HUES64 (cell line): Measurements from ENCODE around the gene PALS2.

Experiments used
- H3K27ac ChIP-seq: 2 replicates; pipeline ENCODE4 v1.7.0; 2013; ENCODE audit warnings: low read depth, low read length, inconsistent platforms
- H3K27me3 ChIP-seq: 2 replicates; pipeline ENCODE4 v1.6.1; 2013; ENCODE audit warnings: mild to moderate bottlenecking, low read length; ENCODE audit not compliant: insufficient read depth
- H3K36me3 ChIP-seq: 2 replicates; pipeline ENCODE4 v1.6.1; 2013; ENCODE audit warnings: mild to moderate bottlenecking, low read length; ENCODE audit not compliant: insufficient read depth
- H3K4me1 ChIP-seq: 2 replicates; pipeline ENCODE4 v1.6.1; 2013; ENCODE audit warnings: mild to moderate bottlenecking, low read length, moderate library complexity; ENCODE audit not compliant: insufficient read depth
- H3K4me3 ChIP-seq: 2 replicates; pipeline ENCODE4 v1.5.1; 2013; ENCODE audit warnings: mild to moderate bottlenecking, low read length, moderate library complexity
- H3K9ac ChIP-seq: 2 replicates; pipeline ENCODE4 v1.6.1; 2013; ENCODE audit warnings: mild to moderate bottlenecking, low read depth, low read length
- H3K9me3 ChIP-seq: 2 replicates; pipeline ENCODE4 v1.6.1; 2013; ENCODE audit warnings: low read depth, low read length; ENCODE audit not compliant: insufficient read depth
- whole genome bisulfite sequencing: fragments of 150-250, 120-280 bp; methylation state at CpG from one replicate; pipeline ENCODE4 v1.1.7; 2013; ENCODE audit warnings: missing lambda C conversion rate; 5-methylcytosine and 5-hydroxymethylcytosine counted together

PALS2 gene

DNA sequence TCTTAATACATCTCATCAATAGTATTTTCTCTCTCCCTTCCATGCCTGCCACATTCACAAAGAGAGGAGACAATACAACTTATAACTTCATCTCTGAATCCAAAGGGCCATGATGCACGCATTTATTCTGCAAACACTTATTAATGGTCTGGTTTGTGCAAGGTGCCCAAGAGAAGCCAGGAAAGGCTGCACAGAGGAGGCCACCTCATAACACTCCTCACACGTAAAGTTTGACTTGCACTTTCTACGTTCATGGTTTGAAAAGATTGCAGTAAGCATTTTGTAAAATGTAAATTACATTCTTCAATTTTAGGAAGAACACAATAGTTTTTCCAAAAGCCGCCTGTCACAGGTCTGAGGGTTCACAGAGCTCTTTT is 1.2 kb upstream of the PALS2 start:
- Histone ChIP-seq H3K36me3 (no peaks in the 10 kb centered on the region), H3K4me1 (peaks cover 48% of the 10 kb centered on the region), H3K4me3 (peak overlapping the region; percentile 82; the same call in 1 of the 2 replicates), H3K9ac (no peak overlapping the region), H3K9me3 (no peaks in the 10 kb centered on the region), H3K27me3 (peaks cover 23% of the 10 kb centered on the region), H3K27ac (no peak overlapping the region)
- WGBS: 90% methylated on average over 2 of the region's 4 CpGs

DNA sequence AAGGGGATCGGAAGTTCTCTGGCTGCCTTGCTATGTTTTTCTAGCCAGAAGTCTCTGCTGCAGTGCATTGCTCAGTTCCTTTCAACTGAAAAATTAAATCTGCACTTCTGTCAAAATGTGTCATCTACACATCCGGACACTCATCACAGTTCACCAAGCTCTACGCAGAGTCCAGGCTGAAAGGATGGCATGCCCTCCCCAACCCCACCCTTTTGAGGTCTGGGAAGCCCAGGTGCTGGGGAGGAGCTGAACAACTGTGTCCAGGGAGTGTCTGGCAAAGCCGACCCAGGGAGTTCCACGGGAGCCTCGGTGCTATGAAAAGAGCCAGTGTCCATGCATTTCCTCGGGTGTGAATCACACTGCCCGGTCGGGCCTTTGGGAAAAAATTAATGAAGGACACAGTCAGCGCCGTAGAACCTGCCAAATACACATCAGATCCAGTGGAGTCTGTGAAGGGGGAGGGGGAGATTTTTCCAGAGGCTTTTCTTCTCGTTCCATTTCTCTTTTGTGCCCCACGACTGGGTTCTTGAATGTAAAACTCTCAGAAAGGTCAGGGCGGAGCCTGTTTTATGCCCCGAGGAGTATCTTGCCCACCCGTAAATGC is 757 bp upstream of the PALS2 start:
- H3K27ac ChIP-seq: peak overlapping the region; percentile 9; the same call in 1 of the 2 replicates
- peaks cover 45% of the 10 kb centered on the region for H3K4me1 ChIP-seq
- no peaks in the 10 kb centered on the region for H3K36me3 ChIP-seq
- no peaks in the 10 kb centered on the region for H3K9me3 ChIP-seq
- H3K4me3 ChIP-seq: peak overlapping the region; percentile 82
- WGBS: 17% methylated on average over 16 of the region's 16 CpGs
- peaks cover 23% of the 10 kb centered on the region for H3K27me3 ChIP-seq
- H3K9ac ChIP-seq: peak overlapping the region; percentile 37

DNA sequence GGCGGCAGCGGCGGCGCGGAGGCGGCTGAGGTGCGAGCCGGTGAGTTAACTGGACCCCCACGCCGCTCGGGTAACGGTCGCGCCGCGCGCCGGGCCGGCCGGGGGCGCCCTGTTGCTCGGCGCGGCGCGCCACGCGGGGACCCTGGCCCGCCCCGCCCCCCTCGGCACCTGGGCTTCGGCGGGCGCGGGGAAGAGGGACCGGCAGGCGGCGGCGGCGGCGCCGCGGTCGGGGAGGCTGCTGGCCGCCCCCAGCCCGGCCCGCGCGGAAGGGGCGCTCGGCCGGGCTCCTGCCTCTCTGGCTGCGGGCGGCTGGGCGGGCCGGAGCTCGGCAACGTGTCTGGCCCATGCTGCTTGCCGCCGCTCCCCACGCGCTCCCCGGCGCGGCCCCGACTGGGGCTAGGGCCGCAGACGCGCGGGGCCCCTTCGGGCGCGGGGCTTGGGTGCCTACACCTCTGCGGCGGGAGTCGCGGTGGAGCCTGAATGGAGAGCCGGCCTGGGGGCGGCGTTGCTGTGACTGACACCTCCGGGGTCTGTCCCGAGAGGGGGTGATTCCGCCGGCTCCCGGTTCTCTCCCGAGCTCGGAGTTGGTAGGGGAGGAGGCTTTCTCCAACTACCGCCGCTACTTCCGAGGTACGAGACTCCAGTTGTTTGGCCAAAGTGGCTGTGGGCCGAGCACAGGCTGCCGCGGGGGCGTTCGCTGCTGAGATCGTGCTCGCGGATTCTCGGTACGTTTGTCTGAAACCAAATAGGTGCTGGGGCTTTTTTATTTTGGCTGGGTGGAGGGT is 494 bp downstream of the PALS2 start:
- peaks cover 23% of the 10 kb centered on the region for H3K27me3 ChIP-seq
- H3K4me1 ChIP-seq: peaks cover 51% of the 10 kb centered on the region
- H3K9me3 ChIP-seq: no peaks in the 10 kb centered on the region
- H3K9ac ChIP-seq: peak overlapping the region; percentile 67
- H3K27ac ChIP-seq: peak overlapping the region; percentile 75; the same call in 1 of the 2 replicates
- no peaks in the 10 kb centered on the region for H3K36me3 ChIP-seq
- H3K4me3 ChIP-seq: peak overlapping the region; percentile 82
- WGBS: under 1% methylated on average over 101 of the region's 101 CpGs

DNA sequence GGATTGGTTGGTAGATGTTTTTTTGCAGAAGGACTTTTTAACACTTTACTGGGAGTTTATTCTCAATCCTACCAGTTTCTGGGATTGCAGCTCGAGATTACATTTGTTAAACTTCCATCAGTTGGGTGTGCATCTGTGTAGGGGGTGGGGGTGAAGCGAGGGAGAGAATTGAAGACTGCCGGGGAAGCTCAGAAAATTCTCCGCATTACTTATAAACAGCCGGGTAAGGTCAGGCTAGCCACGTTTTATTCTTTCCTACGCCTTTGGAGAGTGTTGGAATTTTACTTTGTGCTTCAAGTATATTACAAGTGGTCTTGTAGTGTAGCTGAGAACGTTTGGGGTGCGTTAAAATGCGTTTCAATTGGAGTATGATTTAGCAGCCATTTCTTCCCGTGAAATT is 1.1 kb downstream of the PALS2 start:
- H3K27ac ChIP-seq: no peak overlapping the region
- peak overlapping the region; percentile 82 for H3K4me3 ChIP-seq
- WGBS: 0% methylated on average over 10 of the region's 11 CpGs
- H3K4me1 ChIP-seq: peaks cover 49% of the 10 kb centered on the region
- peak overlapping the region; percentile 67 for H3K9ac ChIP-seq
- H3K36me3 ChIP-seq: no peaks in the 10 kb centered on the region
- H3K9me3 ChIP-seq: no peaks in the 10 kb centered on the region
- peaks cover 23% of the 10 kb centered on the region for H3K27me3 ChIP-seq

DNA sequence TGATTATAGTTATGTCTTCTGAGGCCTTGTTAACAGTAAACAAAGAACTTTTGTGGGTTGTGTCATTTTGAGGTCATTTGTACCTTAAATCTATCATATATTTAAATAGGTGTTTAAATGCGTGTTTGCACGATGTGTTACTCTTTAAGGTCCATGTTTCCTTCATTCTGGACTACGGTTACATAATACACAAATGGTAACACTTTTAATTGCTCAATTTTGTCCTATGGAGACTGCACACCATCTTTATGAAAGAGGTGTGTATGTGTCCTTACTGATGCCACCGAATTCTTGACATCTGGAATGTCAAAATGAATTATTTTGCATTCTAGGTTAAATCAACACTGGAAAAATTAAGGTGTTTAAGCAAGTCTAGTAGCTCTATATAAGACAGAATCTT is 1.7 kb downstream of the PALS2 start:
- Histone ChIP-seq H3K27ac (no peak overlapping the region), H3K4me3 (peak overlapping the region; percentile 82), H3K4me1 (peaks cover 49% of the 10 kb centered on the region), H3K27me3 (peaks cover 23% of the 10 kb centered on the region), H3K36me3 (no peaks in the 10 kb centered on the region), H3K9me3 (no peaks in the 10 kb centered on the region), H3K9ac (peak overlapping the region; percentile 67)
- WGBS: 37% methylated on average over 1 of the region's 4 CpGs

DNA sequence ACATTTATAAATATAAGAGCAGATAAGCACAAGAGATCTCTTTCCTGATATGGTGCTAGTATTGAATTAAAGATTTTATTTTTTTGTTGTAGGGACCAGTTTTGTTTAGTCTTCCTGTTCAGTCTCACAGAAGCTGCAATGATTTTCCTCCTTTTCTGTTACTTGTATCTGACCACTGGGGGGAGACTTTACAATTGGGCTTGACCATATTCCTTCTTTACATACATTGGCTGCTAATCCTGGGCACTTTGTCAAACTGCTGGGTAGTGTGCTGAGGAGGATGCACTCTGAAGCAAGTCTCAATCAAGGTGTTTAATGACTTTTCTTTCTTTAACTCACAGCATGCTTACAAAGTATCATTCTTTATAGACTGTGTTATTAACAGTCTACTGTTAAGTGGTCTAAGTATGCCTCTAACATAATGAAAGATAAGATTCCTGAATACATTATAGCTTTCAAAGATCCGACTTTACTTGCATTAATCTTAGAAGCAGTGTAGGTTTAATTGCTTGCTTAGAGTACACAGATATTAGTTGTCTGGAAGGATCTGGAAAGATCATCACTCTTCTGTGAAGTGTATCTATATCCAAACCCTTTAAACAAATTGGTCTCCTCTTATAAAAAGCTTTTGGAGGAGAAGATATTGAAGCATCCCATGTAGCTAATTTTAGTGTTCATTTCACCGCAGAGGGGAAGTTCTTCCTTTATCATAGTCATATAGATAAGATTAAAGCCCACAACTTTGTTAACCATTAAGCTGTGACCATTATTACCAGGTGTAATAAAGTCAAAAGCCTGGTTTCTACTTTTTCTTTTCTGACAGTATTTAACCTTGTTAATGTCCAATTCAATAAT is 3.1 kb downstream of the PALS2 start:
- H3K9ac ChIP-seq: no peak overlapping the region

DNA sequence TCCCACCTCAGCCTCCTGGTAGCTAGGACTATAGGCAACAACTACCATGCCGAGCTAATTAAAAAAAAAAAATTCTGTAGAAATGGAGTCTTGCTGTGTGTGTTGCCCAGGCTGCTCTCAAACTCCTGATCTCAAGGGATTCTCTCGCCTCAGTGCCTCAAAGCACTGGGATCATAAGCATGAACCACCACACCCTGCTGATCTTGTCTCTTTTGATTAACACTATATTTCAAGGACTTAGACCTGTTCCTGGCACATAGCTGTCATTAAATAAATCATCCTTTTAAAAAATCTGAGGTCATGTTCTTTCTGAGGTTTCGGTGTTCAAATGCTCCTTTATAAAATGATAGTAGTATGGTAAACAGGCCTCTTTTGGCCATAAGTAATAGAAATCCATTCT is 4.8 kb downstream of the PALS2 start:
- Histone ChIP-seq H3K4me3 (no peak overlapping the region), H3K36me3 (0 out of 2 replicates have a peak, but pooled peaks cover 3% of the 10 kb centered on the region), H3K27me3 (no peaks in the 10 kb centered on the region), H3K27ac (no peak overlapping the region), H3K9me3 (no peaks in the 10 kb centered on the region), H3K9ac (no peak overlapping the region), H3K4me1 (peaks cover 46% of the 10 kb centered on the region)
- 80% methylated on average over 3 of the region's 3 CpGs for WGBS

More for the DNA sequence above, 3.1 kb downstream of the PALS2 start:
- Histone ChIP-seq H3K27me3 (peaks cover 12% of the 10 kb centered on the region), H3K4me3 (0 out of 2 replicates have a peak overlapping the region, but pooled peaks have one; percentile 10), H3K9me3 (no peaks in the 10 kb centered on the region), H3K36me3 (0 out of 2 replicates have a peak, but pooled peaks cover 3% of the 10 kb centered on the region), H3K27ac (no peak overlapping the region), H3K4me1 (peaks cover 49% of the 10 kb centered on the region)
- WGBS: 50% methylated on average over 1 of the region's 2 CpGs

DNA sequence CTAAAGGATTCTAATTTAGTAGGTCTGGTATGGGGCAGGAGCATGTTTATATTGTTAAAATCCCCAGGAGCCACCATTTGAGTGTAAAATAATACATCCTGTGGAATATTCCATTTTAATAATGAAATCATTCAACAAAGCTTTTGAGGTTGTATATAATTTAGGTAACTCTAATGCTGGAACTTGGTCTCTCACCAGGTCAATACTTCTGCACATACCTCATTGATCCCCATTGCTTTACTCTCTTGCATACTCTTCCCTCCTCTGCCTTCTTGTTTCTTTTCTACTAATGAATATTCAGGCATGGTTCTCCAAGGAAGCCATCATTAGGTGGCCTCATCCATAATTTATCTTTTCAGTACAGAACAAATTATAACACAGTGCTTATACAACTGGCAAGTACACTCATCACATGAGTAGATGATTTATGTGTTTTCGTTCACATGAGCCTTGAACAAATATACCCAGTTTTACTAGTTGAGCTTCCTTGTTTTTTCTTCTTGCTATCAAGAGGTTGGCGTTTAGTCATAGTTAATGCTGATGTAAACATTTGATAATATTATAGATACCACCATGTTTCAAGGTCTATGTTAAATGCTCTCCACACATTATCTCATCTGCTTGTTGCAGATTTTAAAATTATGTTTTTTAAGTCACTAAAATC is 7.2 kb downstream of the PALS2 start:
- Histone ChIP-seq H3K36me3 (0 out of 2 replicates have a peak, but pooled peaks cover 3% of the 10 kb centered on the region), H3K9me3 (no peaks in the 10 kb centered on the region), H3K27me3 (no peaks in the 10 kb centered on the region), H3K27ac (no peak overlapping the region), H3K4me3 (no peak overlapping the region), H3K4me1 (peaks cover 38% of the 10 kb centered on the region), H3K9ac (no peak overlapping the region)
- WGBS: 100% methylated on average over 1 of the region's 2 CpGs

DNA sequence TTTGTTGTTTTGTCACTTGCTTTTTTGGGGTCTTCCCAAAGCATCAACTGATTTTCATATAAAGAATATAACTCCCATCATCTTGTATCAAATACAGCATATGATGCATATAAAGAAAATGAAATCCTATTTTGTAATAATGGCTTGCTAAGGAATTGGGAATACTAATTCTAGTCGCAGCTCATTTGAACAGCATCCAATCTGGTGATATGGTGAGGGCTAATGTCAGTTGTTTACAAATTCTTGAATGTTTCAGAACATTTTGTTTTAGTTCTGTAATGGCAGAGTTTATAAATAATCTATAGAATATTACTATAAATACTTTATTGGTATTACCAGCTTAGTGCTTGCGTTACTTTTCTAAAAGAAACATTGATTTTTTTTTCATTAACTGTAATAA is 8.9 kb downstream of the PALS2 start:
- Histone ChIP-seq H3K4me1 (peaks cover 30% of the 10 kb centered on the region), H3K4me3 (no peak overlapping the region), H3K36me3 (0 out of 2 replicates have a peak, but pooled peaks cover 3% of the 10 kb centered on the region), H3K27me3 (no peaks in the 10 kb centered on the region), H3K9me3 (no peaks in the 10 kb centered on the region), H3K9ac (no peak overlapping the region), H3K27ac (no peak overlapping the region)
- 91% methylated on average over 1 of the region's 2 CpGs for WGBS

DNA sequence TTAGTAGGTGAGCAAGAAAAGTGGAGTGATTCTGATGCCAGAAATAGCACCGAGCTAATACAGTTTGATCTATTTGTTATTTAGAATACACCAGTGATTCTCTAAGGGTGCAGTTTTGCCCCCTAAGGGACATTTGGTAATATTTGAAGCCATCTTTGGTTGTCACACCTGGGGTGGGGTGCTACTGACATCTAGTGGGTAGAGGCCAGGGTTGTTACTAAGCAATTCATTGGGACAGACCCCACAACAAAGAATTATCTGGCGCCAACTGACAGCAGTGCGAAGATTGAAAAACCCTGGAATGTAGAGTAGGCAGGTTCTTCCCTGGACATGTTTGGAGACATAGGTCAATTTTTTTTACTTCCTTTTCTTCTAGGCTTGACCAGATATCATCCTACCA is 14.6 kb downstream of the PALS2 start:
- Histone ChIP-seq H3K9me3 (no peaks in the 10 kb centered on the region), H3K36me3 (no peaks in the 10 kb centered on the region), H3K27ac (no peak overlapping the region), H3K4me3 (no peak overlapping the region), H3K4me1 (peaks cover 17% of the 10 kb centered on the region), H3K27me3 (no peaks in the 10 kb centered on the region), H3K9ac (no peak overlapping the region)
- 76% methylated on average over 3 of the region's 3 CpGs for WGBS
